Nephron progenitor cell (in vitro differentiated cells): ENCODE results near the gene ATP2C2.

Experiments
- DNase-seq: peaks from one replicate; pipeline ENCODE4 v3.0.0; 2021
- H3K27ac Mint-ChIP-seq: 2 replicates; pipeline ENCODE4 v1.8.0; 2021; ENCODE audit warnings: mild to moderate bottlenecking, moderate library complexity, mixed read lengths
- H3K27me3 Mint-ChIP-seq: 2 replicates; pipeline ENCODE4 v1.8.0; 2021; ENCODE audit warnings: mild to moderate bottlenecking, low read depth, mixed read lengths; ENCODE audit not compliant: poor library complexity
- H3K36me3 Mint-ChIP-seq: 2 replicates; pipeline ENCODE4 v1.8.0; 2021; ENCODE audit warnings: low read depth, mixed read lengths
- H3K4me1 Mint-ChIP-seq: 2 replicates; pipeline ENCODE4 v1.8.0; 2021; ENCODE audit warnings: mixed read lengths
- H3K4me3 Mint-ChIP-seq: 2 replicates; pipeline ENCODE4 v1.8.0; 2021; ENCODE audit warnings: mild to moderate bottlenecking, moderate library complexity, mixed read lengths
- H3K9me3 Mint-ChIP-seq: 2 replicates; pipeline ENCODE4 v1.8.0; 2021; ENCODE audit warnings: mild to moderate bottlenecking, moderate library complexity, mixed read lengths
- TF ChIP-seq, protein P1 (sequence below): fragments of 200-600 bp; sonication (generic); IDR thresholded peaks from 2 replicates; pipeline ENCODE4 v1.5.0; 2021; ENCODE audit warnings: antibody characterized with exemption

The ATP2C2 gene

DNA sequence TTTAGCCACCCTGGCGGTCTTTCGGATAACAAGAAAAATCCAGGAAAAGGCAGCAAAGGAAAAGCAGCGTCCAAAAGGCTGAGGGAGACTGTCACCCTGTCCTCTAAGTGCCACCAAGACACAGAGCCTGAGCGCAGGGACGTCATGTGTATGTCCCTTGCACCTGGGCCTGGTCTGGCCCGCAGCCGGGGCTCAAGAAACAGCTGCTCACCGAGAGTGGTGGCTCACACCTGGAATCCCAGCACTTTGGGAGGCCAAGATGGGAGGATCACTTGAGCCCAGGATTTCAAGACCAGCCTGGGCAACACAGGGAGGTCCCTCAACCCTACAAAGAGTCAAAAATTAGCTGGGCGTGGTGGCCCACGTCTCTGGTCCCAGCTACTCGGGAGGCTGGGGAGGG, 145.3 kb downstream of the ATP2C2 start:
- no peaks in the 10 kb centered on the region for H3K9me3 Mint-ChIP-seq
- no peak overlapping the region for H3K27ac Mint-ChIP-seq
- H3K27me3 Mint-ChIP-seq, result peaks cover 17% of the 10 kb centered on the region
- no peak for DNase-seq
- peaks cover 74% of the 10 kb centered on the region for H3K4me1 Mint-ChIP-seq
- H3K4me3 Mint-ChIP-seq, result no peak overlapping the region
- TF ChIP-seq, protein P1, sequence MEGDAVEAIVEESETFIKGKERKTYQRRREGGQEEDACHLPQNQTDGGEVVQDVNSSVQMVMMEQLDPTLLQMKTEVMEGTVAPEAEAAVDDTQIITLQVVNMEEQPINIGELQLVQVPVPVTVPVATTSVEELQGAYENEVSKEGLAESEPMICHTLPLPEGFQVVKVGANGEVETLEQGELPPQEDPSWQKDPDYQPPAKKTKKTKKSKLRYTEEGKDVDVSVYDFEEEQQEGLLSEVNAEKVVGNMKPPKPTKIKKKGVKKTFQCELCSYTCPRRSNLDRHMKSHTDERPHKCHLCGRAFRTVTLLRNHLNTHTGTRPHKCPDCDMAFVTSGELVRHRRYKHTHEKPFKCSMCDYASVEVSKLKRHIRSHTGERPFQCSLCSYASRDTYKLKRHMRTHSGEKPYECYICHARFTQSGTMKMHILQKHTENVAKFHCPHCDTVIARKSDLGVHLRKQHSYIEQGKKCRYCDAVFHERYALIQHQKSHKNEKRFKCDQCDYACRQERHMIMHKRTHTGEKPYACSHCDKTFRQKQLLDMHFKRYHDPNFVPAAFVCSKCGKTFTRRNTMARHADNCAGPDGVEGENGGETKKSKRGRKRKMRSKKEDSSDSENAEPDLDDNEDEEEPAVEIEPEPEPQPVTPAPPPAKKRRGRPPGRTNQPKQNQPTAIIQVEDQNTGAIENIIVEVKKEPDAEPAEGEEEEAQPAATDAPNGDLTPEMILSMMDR, result no peak
- no peaks in the 10 kb centered on the region for H3K36me3 Mint-ChIP-seq
